SK-N-SH (cell line): ENCODE data around the gene SMC1B. TPM values are rescaled to one million over a fixed set of nuclear protein-coding genes. Genes with fewer than 3 reads are reported as not detected.

Experiments
- CTCF ChIA-PET: fragments of 300-600, 350-600 bp; formaldehyde crosslinking; extraction: SDS; loops from one replicate; lab custom pipeline; 2021; lab: Yijun Ruan, JAX
- POLR2A ChIA-PET: fragments of 350-600 bp; sonication (Branson Sonifier 250); formaldehyde crosslinking; extraction: SDS; loops from one replicate; lab custom pipeline; 2020; ENCODE audit warnings: antibody characterized with exemption, inconsistent platforms; lab: Yijun Ruan, JAX
- DNase-seq: peaks from one replicate; pipeline ENCODE4 v3.0.0; 2012
- H2AFZ ChIP-seq: fragments of 200-600 bp; sonication (generic); 2 replicates; pipeline ENCODE4 v1.8.1; 2016; ENCODE audit warnings: antibody characterized with exemption, mild to moderate bottlenecking, low read depth
- H3F3A ChIP-seq: fragments of 200-600 bp; sonication (generic); replicated peaks from 2 replicates; pipeline ENCODE3; 2016; ENCODE audit warnings: antibody characterized with exemption, mild to moderate bottlenecking; ENCODE audit not compliant: insufficient read depth
- H3K27ac ChIP-seq, 2 experiments: fragments of 200-500 bp in 1 of 2; fragments of 200-600 bp in 1 of 2; sonication (Bioruptor generic) in 1 of 2; sonication (generic), shearing (Covaris generic) in 1 of 2; 2 replicates each; pipeline versions ENCODE4 v1.5.1 to v1.6.1; 2014 to 2016; ENCODE audit warnings: low read depth in 2 of 2, inconsistent platforms in 1 of 2, low read length in 1 of 2, mild to moderate bottlenecking in 1 of 2, mixed read lengths in 1 of 2
- H3K27me3 ChIP-seq: fragments of 200-600 bp; sonication (generic), shearing (Covaris generic); 2 replicates; pipeline ENCODE4 v1.6.1; 2016; ENCODE audit warnings: mixed run types; ENCODE audit not compliant: insufficient read depth
- H3K36me3 ChIP-seq, 2 experiments: fragments of 200-500 bp in 1 of 2; fragments of 200-600 bp in 1 of 2; sonication (Bioruptor generic) in 1 of 2; sonication (generic) in 1 of 2; replicated peaks in 1 of 2; 2 replicates each; pipeline versions ENCODE3 to v1.5.1; 2014 to 2016; ENCODE audit warnings: low read length in 1 of 2, mild to moderate bottlenecking in 1 of 2; ENCODE audit not compliant: insufficient read depth in 2 of 2, control insufficient read depth in 1 of 2
- H3K4me1 ChIP-seq, 2 experiments: fragments of 200-500 bp in 1 of 2; fragments of 200-600 bp in 1 of 2; sonication (Bioruptor generic) in 1 of 2; sonication (generic), shearing (Covaris generic) in 1 of 2; 2 replicates each; pipeline versions ENCODE4 v1.5.1 to v1.6.1; 2014 to 2016; ENCODE audit warnings: low read depth in 1 of 2, low read length in 1 of 2, mixed run types in 1 of 2; ENCODE audit not compliant: insufficient read depth in 2 of 2, control insufficient read depth in 1 of 2
- H3K4me2 ChIP-seq: fragments of 200-600 bp; sonication (generic), shearing (Covaris generic); 2 replicates; pipeline ENCODE4 v1.6.1; 2017; ENCODE audit warnings: mixed run types
- H3K4me3 ChIP-seq, 2 experiments: fragments of 200-500 bp in 1 of 2; fragments of 200-600 bp in 1 of 2; sonication (Bioruptor generic) in 1 of 2; sonication (generic), shearing (Covaris generic) in 1 of 2; 2 replicates each; pipeline versions ENCODE4 v1.5.1 to v1.8.1; 2014 to 2016; ENCODE audit warnings: low read depth in 2 of 2, inconsistent platforms in 1 of 2, low read length in 1 of 2, mild to moderate bottlenecking in 1 of 2, mixed read lengths in 1 of 2, moderate library complexity in 1 of 2
- H3K79me2 ChIP-seq: fragments of 200-600 bp; sonication (generic); 2 replicates; pipeline ENCODE4 v1.8.1; 2017; ENCODE audit warnings: mild to moderate bottlenecking; ENCODE audit not compliant: insufficient read depth
- H3K9ac ChIP-seq: fragments of 200-600 bp; sonication (generic); 2 replicates; pipeline ENCODE4 v1.6.1; 2017; ENCODE audit warnings: mixed run types
- H3K9me2 ChIP-seq: fragments of 200-600 bp; sonication (generic); 2 replicates; pipeline ENCODE4 v1.6.1; 2017; ENCODE audit warnings: mixed run types
- H3K9me3 ChIP-seq: fragments of 200-600 bp; sonication (generic); 2 replicates; pipeline ENCODE4 v1.6.1; 2017; ENCODE audit warnings: mixed run types, mild to moderate bottlenecking, moderate library complexity
- H4K20me1 ChIP-seq: fragments of 200-600 bp; sonication (generic); 2 replicates; pipeline ENCODE4 v1.6.1; 2017; ENCODE audit warnings: mild to moderate bottlenecking, mixed run types; ENCODE audit not compliant: insufficient read depth
- ELF1 ChIP-seq: IDR thresholded peaks from 2 replicates; pipeline ENCODE4 v1.4.0; 2012
- EP300 ChIP-seq, 2 experiments: IDR thresholded peaks; 2 replicates each; pipeline versions ENCODE4 v1.4.0 to v1.6.1; 2012; ENCODE audit warnings: borderline replicate concordance in 1 of 2, low read depth in 1 of 2, low read length in 1 of 2
- FOSL2 ChIP-seq: IDR thresholded peaks from 2 replicates; pipeline ENCODE4 v1.4.0; 2012; ENCODE audit warnings: low read depth, mild to moderate bottlenecking, moderate library complexity, borderline replicate concordance
- FOXM1 ChIP-seq: IDR thresholded peaks from 2 replicates; pipeline ENCODE4 v1.4.0; 2012; ENCODE audit warnings: low read depth, mild to moderate bottlenecking
- GABPA ChIP-seq: IDR thresholded peaks from 2 replicates; pipeline ENCODE4 v1.4.0; 2012; ENCODE audit warnings: low read depth, mild to moderate bottlenecking
- GATA2 ChIP-seq: sonication (generic); formaldehyde crosslinking; IDR thresholded peaks from 2 replicates; pipeline ENCODE4 v1.5.0; 2020; ENCODE audit warnings: mild to moderate bottlenecking, missing genetic modification reagents
- MEF2A ChIP-seq: IDR thresholded peaks from 2 replicates; pipeline ENCODE4 v1.4.0; 2012; ENCODE audit warnings: low read depth, borderline replicate concordance
- MXI1 ChIP-seq: IDR thresholded peaks from 2 replicates; pipeline ENCODE4 v1.6.1; 2012; ENCODE audit warnings: mild to moderate bottlenecking, low read depth, low read length, improper control_type of control experiment
- NFIC ChIP-seq: IDR thresholded peaks from 2 replicates; pipeline ENCODE4 v1.4.0; 2012; ENCODE audit warnings: borderline replicate concordance
- NRF1 ChIP-seq: IDR thresholded peaks from 2 replicates; pipeline ENCODE4 v1.6.1; 2012; ENCODE audit warnings: low read depth, mild to moderate bottlenecking, low read length
- POLR2AphosphoS5 ChIP-seq: IDR thresholded peaks from 2 replicates; pipeline ENCODE4 v1.6.1; 2012; ENCODE audit warnings: low read depth, low read length
- RAD21 ChIP-seq: IDR thresholded peaks from 2 replicates; pipeline ENCODE4 v1.6.1; 2012; ENCODE audit warnings: mild to moderate bottlenecking, low read length
- RXRA ChIP-seq: IDR thresholded peaks from 2 replicates; pipeline ENCODE4 v1.4.0; 2012; ENCODE audit warnings: low read depth, mild to moderate bottlenecking, borderline replicate concordance
- SIN3A ChIP-seq: IDR thresholded peaks from 2 replicates; pipeline ENCODE4 v1.6.1; 2012; ENCODE audit warnings: low read depth, mild to moderate bottlenecking, low read length, moderate library complexity, borderline replicate concordance
- TAF1 ChIP-seq: IDR thresholded peaks from 2 replicates; pipeline ENCODE4 v1.6.1; 2012; ENCODE audit warnings: low read depth, mild to moderate bottlenecking, low read length, moderate library complexity, borderline replicate concordance
- TCF12 ChIP-seq: IDR thresholded peaks from 2 replicates; pipeline ENCODE4 v1.4.0; 2012
- YY1 ChIP-seq: IDR thresholded peaks from 2 replicates; pipeline ENCODE4 v1.4.0; 2012; ENCODE audit warnings: low read depth, mild to moderate bottlenecking
- WGBS: methylation state at CpG from one replicate; pipeline ENCODE4 v1.1.6; 2017; ENCODE audit warnings: low lambda C conversion rate; 5-methylcytosine and 5-hydroxymethylcytosine counted together
- polyA plus RNA-seq, 3 experiments: library from polyadenylated mRNA; depleted of rRNA; stranded (reverse); fragments of >200 nt; gene quantifications; 2 replicates each; pipeline ENCODE4 v1.2.3, GENCODE V29; 2012
- TF ChIP-seq, protein P1 (sequence below): fragments of 200-600 bp; sonication (generic); IDR thresholded peaks from 2 replicates; pipeline ENCODE4 v1.6.1; 2017; ENCODE audit warnings: antibody characterized with exemption, mild to moderate bottlenecking, moderate library complexity
- TF ChIP-seq, protein P2 (sequence below): IDR thresholded peaks from 2 replicates; pipeline ENCODE4 v1.4.0; 2012; ENCODE audit warnings: low read depth, borderline replicate concordance
- TF ChIP-seq, protein P3 (sequence below): fragments of 150-350 bp; IDR thresholded peaks from 2 replicates; pipeline ENCODE4 v1.6.1; 2017; ENCODE audit warnings: antibody characterized with exemption, low read length, low read depth, borderline replicate concordance
- TF ChIP-seq, protein P4 (sequence below): IDR thresholded peaks from 2 replicates; pipeline ENCODE4 v1.4.0; 2012; ENCODE audit warnings: low read depth
- TF ChIP-seq, protein P5 (sequence below): fragments of 150-350 bp; IDR thresholded peaks from 2 replicates; pipeline ENCODE4 v1.6.1; 2016; ENCODE audit warnings: mild to moderate bottlenecking, low read depth, low read length
- TF ChIP-seq, protein P6 (sequence below): IDR thresholded peaks from 2 replicates; pipeline ENCODE4 v1.4.0; 2012; ENCODE audit warnings: low read depth, borderline replicate concordance

SMC1B gene
- polyA plus RNA-seq, 1 of the 3 experiments (the other 2 are of a cell fraction), result not detected

DNA sequence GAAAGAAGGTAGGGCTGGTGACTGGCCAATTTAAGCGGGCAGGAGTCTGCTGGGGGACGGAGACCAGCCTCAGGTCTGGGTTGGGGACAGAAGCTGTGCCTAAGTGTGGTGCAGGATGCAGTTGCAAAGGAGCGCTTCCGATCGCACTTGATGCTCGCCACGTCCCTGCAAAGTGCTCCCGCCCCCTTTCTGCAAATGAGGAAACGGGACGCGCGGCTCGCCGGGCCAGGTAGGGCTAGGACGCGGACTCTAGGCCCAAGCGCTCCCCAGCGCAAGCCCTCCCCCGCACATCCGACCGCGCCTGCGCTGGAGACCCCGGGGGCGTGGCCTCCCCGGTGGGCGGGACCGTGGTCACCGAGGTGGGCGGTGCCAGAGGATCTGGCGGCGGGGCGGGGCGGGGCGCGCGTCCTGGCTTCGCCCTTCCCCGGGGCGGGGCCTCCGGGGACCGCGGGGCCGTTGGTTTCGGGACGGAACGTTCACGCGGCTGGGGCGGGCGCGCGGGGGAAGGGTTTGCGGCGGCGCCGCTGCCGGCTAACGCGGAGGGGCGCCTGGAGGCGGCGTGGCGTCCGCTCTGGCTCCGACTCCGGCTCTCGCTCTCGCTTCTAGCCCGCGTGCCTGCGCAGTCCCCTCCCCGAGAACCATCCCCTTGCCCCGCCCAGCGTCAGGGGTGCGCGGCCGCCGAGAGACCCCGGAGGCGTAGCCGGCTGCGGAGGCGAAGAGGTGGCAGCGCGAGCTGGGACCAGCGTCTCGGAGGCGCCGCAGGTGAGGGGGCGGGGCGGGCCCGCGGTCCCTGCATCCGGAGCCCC, 103.8 kb downstream of the SMC1B start, which contains the start of gene FAM118A:
FAM118A (plus strand) TSS at position 513 of the 806 bp plus-strand sequence. CDS start 12,446 bp downstream, outside the sequence.
- no peak for TF ChIP-seq RXRA
- TF ChIP-seq POLR2AphosphoS5, result peak; percentile 82
- peak; percentile 85 for TF ChIP-seq MXI1
- no peak; the same call in 1 of the 2 replicates for TF ChIP-seq ELF1
- TF ChIP-seq, protein P1, sequence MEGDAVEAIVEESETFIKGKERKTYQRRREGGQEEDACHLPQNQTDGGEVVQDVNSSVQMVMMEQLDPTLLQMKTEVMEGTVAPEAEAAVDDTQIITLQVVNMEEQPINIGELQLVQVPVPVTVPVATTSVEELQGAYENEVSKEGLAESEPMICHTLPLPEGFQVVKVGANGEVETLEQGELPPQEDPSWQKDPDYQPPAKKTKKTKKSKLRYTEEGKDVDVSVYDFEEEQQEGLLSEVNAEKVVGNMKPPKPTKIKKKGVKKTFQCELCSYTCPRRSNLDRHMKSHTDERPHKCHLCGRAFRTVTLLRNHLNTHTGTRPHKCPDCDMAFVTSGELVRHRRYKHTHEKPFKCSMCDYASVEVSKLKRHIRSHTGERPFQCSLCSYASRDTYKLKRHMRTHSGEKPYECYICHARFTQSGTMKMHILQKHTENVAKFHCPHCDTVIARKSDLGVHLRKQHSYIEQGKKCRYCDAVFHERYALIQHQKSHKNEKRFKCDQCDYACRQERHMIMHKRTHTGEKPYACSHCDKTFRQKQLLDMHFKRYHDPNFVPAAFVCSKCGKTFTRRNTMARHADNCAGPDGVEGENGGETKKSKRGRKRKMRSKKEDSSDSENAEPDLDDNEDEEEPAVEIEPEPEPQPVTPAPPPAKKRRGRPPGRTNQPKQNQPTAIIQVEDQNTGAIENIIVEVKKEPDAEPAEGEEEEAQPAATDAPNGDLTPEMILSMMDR, result no peak
- TF ChIP-seq, protein P2, sequence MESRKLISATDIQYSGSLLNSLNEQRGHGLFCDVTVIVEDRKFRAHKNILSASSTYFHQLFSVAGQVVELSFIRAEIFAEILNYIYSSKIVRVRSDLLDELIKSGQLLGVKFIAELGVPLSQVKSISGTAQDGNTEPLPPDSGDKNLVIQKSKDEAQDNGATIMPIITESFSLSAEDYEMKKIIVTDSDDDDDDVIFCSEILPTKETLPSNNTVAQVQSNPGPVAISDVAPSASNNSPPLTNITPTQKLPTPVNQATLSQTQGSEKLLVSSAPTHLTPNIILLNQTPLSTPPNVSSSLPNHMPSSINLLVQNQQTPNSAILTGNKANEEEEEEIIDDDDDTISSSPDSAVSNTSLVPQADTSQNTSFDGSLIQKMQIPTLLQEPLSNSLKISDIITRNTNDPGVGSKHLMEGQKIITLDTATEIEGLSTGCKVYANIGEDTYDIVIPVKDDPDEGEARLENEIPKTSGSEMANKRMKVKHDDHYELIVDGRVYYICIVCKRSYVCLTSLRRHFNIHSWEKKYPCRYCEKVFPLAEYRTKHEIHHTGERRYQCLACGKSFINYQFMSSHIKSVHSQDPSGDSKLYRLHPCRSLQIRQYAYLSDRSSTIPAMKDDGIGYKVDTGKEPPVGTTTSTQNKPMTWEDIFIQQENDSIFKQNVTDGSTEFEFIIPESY, result no peak
- peak; percentile 86 for TF ChIP-seq NRF1
- no peak for TF ChIP-seq FOSL2
- TF ChIP-seq, protein P3, sequence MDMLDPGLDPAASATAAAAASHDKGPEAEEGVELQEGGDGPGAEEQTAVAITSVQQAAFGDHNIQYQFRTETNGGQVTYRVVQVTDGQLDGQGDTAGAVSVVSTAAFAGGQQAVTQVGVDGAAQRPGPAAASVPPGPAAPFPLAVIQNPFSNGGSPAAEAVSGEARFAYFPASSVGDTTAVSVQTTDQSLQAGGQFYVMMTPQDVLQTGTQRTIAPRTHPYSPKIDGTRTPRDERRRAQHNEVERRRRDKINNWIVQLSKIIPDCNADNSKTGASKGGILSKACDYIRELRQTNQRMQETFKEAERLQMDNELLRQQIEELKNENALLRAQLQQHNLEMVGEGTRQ, result no peak
- TF ChIP-seq GABPA, result peak; percentile 51
- TF ChIP-seq NFIC, result no peak
- TF ChIP-seq GATA2 (CRISPR knock-in tag), result no peak
- no peak for TF ChIP-seq FOXM1
- TF ChIP-seq, protein P4, sequence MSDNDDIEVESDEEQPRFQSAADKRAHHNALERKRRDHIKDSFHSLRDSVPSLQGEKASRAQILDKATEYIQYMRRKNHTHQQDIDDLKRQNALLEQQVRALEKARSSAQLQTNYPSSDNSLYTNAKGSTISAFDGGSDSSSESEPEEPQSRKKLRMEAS, result peak; percentile 70; the same call in 1 of the 2 replicates
- TF ChIP-seq SIN3A, result no peak
- TF ChIP-seq YY1, result no peak
- TF ChIP-seq RAD21, result peak; percentile 0; the same call in 1 of the 2 replicates
- no peak for TF ChIP-seq EP300 (IDR thresholded peaks at IDR 0.05; ENCODE audit: borderline replicate concordance in 1 of 2, low read depth in 1 of 2, low read length in 1 of 2)
- TF ChIP-seq TCF12, result no peak; the same call in 1 of the 2 replicates
- TF ChIP-seq, protein P5, sequence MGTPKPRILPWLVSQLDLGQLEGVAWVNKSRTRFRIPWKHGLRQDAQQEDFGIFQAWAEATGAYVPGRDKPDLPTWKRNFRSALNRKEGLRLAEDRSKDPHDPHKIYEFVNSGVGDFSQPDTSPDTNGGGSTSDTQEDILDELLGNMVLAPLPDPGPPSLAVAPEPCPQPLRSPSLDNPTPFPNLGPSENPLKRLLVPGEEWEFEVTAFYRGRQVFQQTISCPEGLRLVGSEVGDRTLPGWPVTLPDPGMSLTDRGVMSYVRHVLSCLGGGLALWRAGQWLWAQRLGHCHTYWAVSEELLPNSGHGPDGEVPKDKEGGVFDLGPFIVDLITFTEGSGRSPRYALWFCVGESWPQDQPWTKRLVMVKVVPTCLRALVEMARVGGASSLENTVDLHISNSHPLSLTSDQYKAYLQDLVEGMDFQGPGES, result no peak
- TF ChIP-seq, protein P6, sequence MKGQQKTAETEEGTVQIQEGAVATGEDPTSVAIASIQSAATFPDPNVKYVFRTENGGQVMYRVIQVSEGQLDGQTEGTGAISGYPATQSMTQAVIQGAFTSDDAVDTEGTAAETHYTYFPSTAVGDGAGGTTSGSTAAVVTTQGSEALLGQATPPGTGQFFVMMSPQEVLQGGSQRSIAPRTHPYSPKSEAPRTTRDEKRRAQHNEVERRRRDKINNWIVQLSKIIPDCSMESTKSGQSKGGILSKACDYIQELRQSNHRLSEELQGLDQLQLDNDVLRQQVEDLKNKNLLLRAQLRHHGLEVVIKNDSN, result no peak
- peak; percentile 84 for TF ChIP-seq TAF1
- TF ChIP-seq MEF2A, result no peak
- Histone ChIP-seq H3K9me2 (no peaks in the 10 kb centered on the region), H3K27me3 (no peaks in the 10 kb centered on the region), H3K4me1 (peaks cover 0 to 41% of the 10 kb centered on the region in 2 experiments; a peak in 2 of 4 replicates), H3K27ac (peak within 1 kb of the TSS; percentile 53 to 80; a peak in 3 of 4 replicates), H3K9me3 (no peaks in the 10 kb centered on the region), H2AFZ (peak within 1 kb of the TSS; percentile 98), H3K4me3 (peak within 1 kb of the TSS; percentile 81 to 90), H4K20me1 (no peaks in the 10 kb centered on the region), H3K9ac (peak within 1 kb of the TSS; percentile 84), H3K4me2 (peak within 1 kb of the TSS; percentile 99), H3F3A (no peaks in the 10 kb centered on the region), H3K36me3 (no peaks in the 10 kb centered on the region), H3K79me2 (peaks cover 35% of the 10 kb centered on the region)
- 16% methylated on average over 9 of the region's 95 CpGs for WGBS
- ChIA-PET POLR2A (no interaction called here), CTCF (interaction anchor here (0.9 to 1.6 kb wide), 4 partner anchors 10 to 244 kb away, joined by 3 to 4 read pairs (median 3); no protein-coding TSS in a partner anchor)
- peak; percentile 99 for DNase-seq
